GM10248 (cell line): ENCODE results near the gene NIPAL4.

Experiments used
- CTCF ChIA-PET: fragments of 300-600 bp; sonication (Branson Sonifier 250); formaldehyde crosslinking; extraction: SDS; loops from one replicate; lab custom pipeline; 2021; ENCODE audit warnings: antibody characterized with exemption; lab: Yijun Ruan, JAX
- POLR2A ChIA-PET: fragments of 350-650 bp; sonication (Branson Sonifier 250); formaldehyde crosslinking; extraction: SDS; loops from one replicate; lab custom pipeline; 2020; ENCODE audit warnings: antibody characterized with exemption; lab: Yijun Ruan, JAX
- DNase-seq: peaks from one replicate; pipeline ENCODE4 v3.0.0; 2012; ENCODE audit errors: extremely low spot score
- CTCF ChIP-seq: IDR thresholded peaks from 2 replicates; pipeline ENCODE4 v1.5.1; 2012; ENCODE audit warnings: mild to moderate bottlenecking, low read depth; ENCODE audit errors: extremely low read depth, missing control alignments, control extremely low read depth

NIPAL4 gene

GRCh38 chr5:157450024-157450423, 10.0 kb upstream of the NIPAL4 start:
- no peak for TF ChIP-seq CTCF
- POLR2A ChIA-PET = interaction anchor here (0.6 kb wide), 1 partner anchor 354 kb away, joined by 6 read pairs; no protein-coding TSS in a partner anchor
- CTCF ChIA-PET = interaction anchor here (0.8 to 2.1 kb wide), 5 partner anchors 18 to 294 kb away, joined by 4 to 12 read pairs (median 9); partner anchors contain the start of gene LSM11
- DNase-seq = no peak

GRCh38 chr5:157451806-157452205, 8.2 kb upstream of the NIPAL4 start:
- CTCF ChIA-PET = interaction anchor here (1.0 to 1.8 kb wide), 2 partner anchors 19 to 20 kb away, joined by 3 to 6 read pairs; no protein-coding TSS in a partner anchor
- TF ChIP-seq CTCF = no peak
- DNase-seq = no peak
- POLR2A ChIA-PET = no interaction called here

- POLR2A ChIA-PET = no interaction called here
These were observed 5.7 kb upstream of the NIPAL4 start for GRCh38 chr5:157454273-157454672.

GRCh38 chr5:157455057-157455456, 5.0 kb upstream of the NIPAL4 start:
- POLR2A ChIA-PET = interaction anchor here (0.5 kb wide), 1 partner anchor 118 kb away, joined by 3 read pairs; no protein-coding TSS in a partner anchor
- CTCF ChIA-PET = interaction anchor here (1.3 to 11.9 kb wide), 4 partner anchors 15 to 288 kb away, joined by 3 to 88 read pairs (median 4); partner anchors contain the start of gene LSM11
- TF ChIP-seq CTCF = no peak
- no peak for DNase-seq

More at GRCh38 chr5:157454273-157454672, 5.7 kb upstream of the NIPAL4 start:
- CTCF ChIA-PET = interaction anchor here (1.4 to 11.9 kb wide), 2 partner anchors 14 to 16 kb away, joined by 3 to 88 read pairs; no protein-coding TSS in a partner anchor
- no peak for DNase-seq
- TF ChIP-seq CTCF = no peak

- no peak for TF ChIP-seq CTCF
- CTCF ChIA-PET = interaction anchor here (1.0 to 11.9 kb wide), 5 partner anchors 9 to 287 kb away, joined by 3 to 88 read pairs (median 5); partner anchors contain the start of gene LSM11
These were observed 3.7 kb upstream of the NIPAL4 start for GRCh38 chr5:157456301-157456700.

GRCh38 chr5:157457391-157457790, 2.6 kb upstream of the NIPAL4 start:
- no peak for TF ChIP-seq CTCF
- CTCF ChIA-PET = interaction anchor here (1.8 to 11.9 kb wide), 4 partner anchors 10 to 25 kb away, joined by 4 to 88 read pairs (median 14); no protein-coding TSS in a partner anchor
- POLR2A ChIA-PET = no interaction called here
- DNase-seq = no peak

More at GRCh38 chr5:157456301-157456700, 3.7 kb upstream of the NIPAL4 start:
- POLR2A ChIA-PET = no interaction called here
- no peak for DNase-seq
